ENCODE data around the gene MEPE.
"Not testable (repeated sequence)": the region's sequence is repeated elsewhere in the genome, so short reads cannot be mapped to it uniquely, and the experiment has no call there.

Gene MEPE

GRCh38 chr4:87875191-87875590, 42.4 kb downstream of the MEPE start:
- TF ChIP-seq CTCF (IDR thresholded peaks at IDR 0.05; ENCODE audit: borderline replicate concordance, insufficient read depth, low read depth, low read length), result no peak
- no peak overlapping the region for H3K4me3 ChIP-seq (ENCODE audit: low read depth, low read length)

- TF ChIP-seq CTCF (IDR thresholded peaks at IDR 0.05; ENCODE audit: borderline replicate concordance, insufficient read depth, low read depth, low read length), result no peak
- no peak overlapping the region for H3K4me3 ChIP-seq (ENCODE audit: low read depth, low read length)
Measured at GRCh38 chr4:87880106-87880505, 47.3 kb downstream of the MEPE start.

GRCh38 chr4:87881115-87881514, 48.3 kb downstream of the MEPE start:
- H3K4me3 ChIP-seq (ENCODE audit: low read depth, low read length), result no peak overlapping the region
- no peak for TF ChIP-seq CTCF (IDR thresholded peaks at IDR 0.05; ENCODE audit: borderline replicate concordance, insufficient read depth, low read depth, low read length)

GRCh38 chr4:87882321-87882720, 49.6 kb downstream of the MEPE start:
- no peak for TF ChIP-seq CTCF (IDR thresholded peaks at IDR 0.05; ENCODE audit: borderline replicate concordance, insufficient read depth, low read depth, low read length)
- H3K4me3 ChIP-seq (ENCODE audit: low read depth, low read length), result no peak overlapping the region

GRCh38 chr4:87882861-87883260, 50.1 kb downstream of the MEPE start:
- H3K4me3 ChIP-seq (ENCODE audit: low read depth, low read length), result no peak overlapping the region
- TF ChIP-seq CTCF (IDR thresholded peaks at IDR 0.05; ENCODE audit: borderline replicate concordance, insufficient read depth, low read depth, low read length), result no peak

- no peak overlapping the region for H3K4me3 ChIP-seq (ENCODE audit: low read depth, low read length)
- no peak for TF ChIP-seq CTCF (IDR thresholded peaks at IDR 0.05; ENCODE audit: borderline replicate concordance, insufficient read depth, low read depth, low read length)
Measured at GRCh38 chr4:87884976-87885549, 52.3 kb downstream of the MEPE start.

GRCh38 chr4:87886083-87886482, 53.3 kb downstream of the MEPE start:
- no peak overlapping the region for H3K4me3 ChIP-seq (ENCODE audit: low read depth, low read length)
- TF ChIP-seq CTCF (IDR thresholded peaks at IDR 0.05; ENCODE audit: borderline replicate concordance, insufficient read depth, low read depth, low read length), result no peak

- not testable (repeated sequence) for H3K4me3 ChIP-seq (ENCODE audit: low read depth, low read length)
Measured at GRCh38 chr4:87890753-87891152, 58.0 kb downstream of the MEPE start.
